Hematopoietic multipotent progenitor cell (in vitro differentiated cells): ENCODE results near the gene SLC35G1. TPM values are rescaled to one million over a fixed set of nuclear protein-coding genes. Genes with fewer than 3 reads are reported as not detected.

ENCODE experiments used
- DNase-seq, 3 donors: peaks; one replicate each; pipeline ENCODE4 v3.0.0-alpha.2; 2011 to 2015; ENCODE audit warnings: low read depth in 2 of 3, low spot score in 2 of 3
- total RNA-seq: library from RNA; depleted of rRNA; stranded (reverse); fragments of >200 nt; gene quantifications from one replicate; pipeline ENCODE4 v1.2.3, GENCODE V29; 2012

The SLC35G1 gene
- total RNA-seq, 1 donor = 1.9 TPM

- no peak for DNase-seq
Measured at GRCh38 chr10:93875032-93875358, 18.8 kb upstream of the SLC35G1 start.

- DNase-seq = no peak
Measured at GRCh38 chr10:93876381-93876780, 17.4 kb upstream of the SLC35G1 start.

- DNase-seq = no peak
Measured at GRCh38 chr10:93879273-93879672, 14.5 kb upstream of the SLC35G1 start.

GRCh38 chr10:93894516-93895378 lies 969 bp downstream of the SLC35G1 start:
- no peak for DNase-seq

GRCh38 chr10:93897070-93897780 lies 3.4 kb downstream of the SLC35G1 start:
- no peak for DNase-seq

- DNase-seq = no peak
Measured at GRCh38 chr10:93899109-93899508, 5.3 kb downstream of the SLC35G1 start.

- no peak for DNase-seq
Measured at GRCh38 chr10:93903051-93903450, 9.3 kb downstream of the SLC35G1 start.

- no peak for DNase-seq
Measured at GRCh38 chr10:93904901-93905300, 11.1 kb downstream of the SLC35G1 start.

- no peak for DNase-seq
Measured at GRCh38 chr10:93907059-93907458, 13.3 kb downstream of the SLC35G1 start.

- DNase-seq = peak in 1 of 3 donors; percentile 16
Measured at GRCh38 chr10:93911866-93912265, 18.1 kb downstream of the SLC35G1 start.

GRCh38 chr10:93912444-93912843 lies 18.7 kb downstream of the SLC35G1 start:
- no peak for DNase-seq

- DNase-seq = no peak
Measured at GRCh38 chr10:93913706-93914105, 19.9 kb downstream of the SLC35G1 start.

- no peak for DNase-seq
Measured at GRCh38 chr10:93915598-93915997, 21.8 kb downstream of the SLC35G1 start.

- DNase-seq = peak in 1 of 3 donors; percentile 34
Measured at GRCh38 chr10:93916257-93917063, 22.7 kb downstream of the SLC35G1 start.

- DNase-seq = no peak
Measured at GRCh38 chr10:93917064-93917391, 23.2 kb downstream of the SLC35G1 start.

- no peak for DNase-seq
Measured at GRCh38 chr10:93917821-93918220, 24.0 kb downstream of the SLC35G1 start.

GRCh38 chr10:93921338-93921737 lies 27.6 kb downstream of the SLC35G1 start:
- no peak for DNase-seq

GRCh38 chr10:93926613-93927012 lies 32.8 kb downstream of the SLC35G1 start:
- DNase-seq = no peak

GRCh38 chr10:93938140-93938539 lies 44.4 kb downstream of the SLC35G1 start:
- DNase-seq = no peak

- no peak for DNase-seq
Measured at GRCh38 chr10:93940881-93941280, 47.1 kb downstream of the SLC35G1 start.

- no peak for DNase-seq
Measured at GRCh38 chr10:93941606-93942005, 47.8 kb downstream of the SLC35G1 start.
